DND-41 (cell line): Measurements from ENCODE around the gene DYSF.

ENCODE experiments used
- CTCF ChIP-seq: IDR thresholded peaks from 2 replicates; pipeline ENCODE4 v1.5.1; 2012; ENCODE audit warnings: borderline replicate concordance, low read length, moderate library complexity, mild to moderate bottlenecking; ENCODE audit not compliant: poor library complexity, severe bottlenecking; ENCODE audit errors: extremely low read depth
- EZH2 ChIP-seq: IDR thresholded peaks from 3 replicates; pipeline ENCODE4 v1.6.1; 2012; ENCODE audit warnings: borderline replicate concordance, low read depth, mild to moderate bottlenecking, moderate library complexity, low read length, inconsistent platforms; ENCODE audit not compliant: severe bottlenecking

GRCh38 chr2:71618327-71619113 is 165.2 kb downstream of the DYSF start:
- no peak for TF ChIP-seq CTCF
- no peak for TF ChIP-seq EZH2
